Natural killer cell (primary cell): ENCODE measurements around the gene SGIP1. TPM values are rescaled to one million over a fixed set of nuclear protein-coding genes. Genes with fewer than 3 reads are reported as not detected.

Experiments used
- ATAC-seq, 3 donors: fragments of 150-1000 bp in 2 of 3; fragments of 200-7000 bp in 1 of 3; cut with Tn5 transposase; 1 replicate in 1 of 3; 2 replicates in 2 of 3; pipeline ENCODE4 v1.10.0; 2021; ENCODE audit warnings: mild to moderate bottlenecking in 2 of 3, moderate library complexity in 2 of 3
- DNase-seq, 2 donors: peaks; one replicate each; pipeline versions ENCODE4 v3.0.0 to v3.0.0-alpha.2; 2013 to 2021; ENCODE audit warnings: mixed read lengths in 1 of 2
- H3K27ac ChIP-seq: one replicate; pipeline ENCODE4 v1.5.1; 2013; ENCODE audit warnings: mild to moderate bottlenecking, low read length
- H3K27me3 ChIP-seq: one replicate; pipeline ENCODE4 v1.6.1; 2013; ENCODE audit warnings: low read length; ENCODE audit not compliant: control insufficient read depth, insufficient read depth
- H3K36me3 ChIP-seq: one replicate; pipeline ENCODE4 v1.6.1; 2013; ENCODE audit warnings: low read length; ENCODE audit not compliant: control insufficient read depth, insufficient read depth
- H3K4me1 ChIP-seq: one replicate; pipeline ENCODE4 v1.6.1; 2013; ENCODE audit warnings: low read length; ENCODE audit not compliant: control insufficient read depth, insufficient read depth
- H3K4me3 ChIP-seq: one replicate; pipeline ENCODE4 v1.5.1; 2013; ENCODE audit warnings: low read length
- H3K9me3 ChIP-seq: one replicate; pipeline ENCODE4 v1.6.1; 2013; ENCODE audit warnings: low read length; ENCODE audit not compliant: control insufficient read depth, insufficient read depth
- H3K27ac Mint-ChIP-seq, 2 donors: one replicate each; pipeline ENCODE4 v1.8.0; 2022; ENCODE audit warnings: mild to moderate bottlenecking in 2 of 2, mixed read lengths in 2 of 2, moderate library complexity in 1 of 2
- H3K27me3 Mint-ChIP-seq, 2 donors: one replicate each; pipeline ENCODE4 v1.8.0; 2022; ENCODE audit warnings: low read depth in 2 of 2, mixed read lengths in 2 of 2
- H3K36me3 Mint-ChIP-seq: one replicate; pipeline ENCODE4 v1.8.0; 2022; ENCODE audit warnings: mixed read lengths
- H3K4me1 Mint-ChIP-seq, 2 donors: one replicate each; pipeline ENCODE4 v1.8.0; 2022; ENCODE audit warnings: mixed read lengths in 2 of 2
- H3K4me3 Mint-ChIP-seq: one replicate; pipeline ENCODE4 v1.8.0; 2022; ENCODE audit warnings: mild to moderate bottlenecking, moderate library complexity, mixed read lengths
- H3K9me3 Mint-ChIP-seq, 2 donors: one replicate each; pipeline ENCODE4 v1.8.0; 2022; ENCODE audit warnings: mixed read lengths in 2 of 2
- WGBS: methylation state at CpG from one replicate; pipeline ENCODE4 v1.1.7; 2013; ENCODE audit warnings: missing lambda C conversion rate; ENCODE audit not compliant: insufficient coverage; 5-methylcytosine and 5-hydroxymethylcytosine counted together
- intact Hi-C: fragments of 100-400 bp; cut with micrococcal nuclease; formaldehyde crosslinking; loops from one replicate; pipeline ENCODE4 v1.14.2; 2022
- total RNA-seq, 4 donors: library from RNA; stranded (reverse); fragments of 120-200 nt in 1 of 4; gene quantifications; one replicate each; pipeline versions ENCODE4 v1.2.3 to v1.2.4, GENCODE V29; 2013 to 2022
- TF ChIP-seq, protein P1 (sequence below): fragments of 200-600 bp; IDR thresholded peaks from one replicate; pipeline ENCODE4 v1.8.0; 2022; ENCODE audit warnings: antibody characterized with exemption

Gene SGIP1
- total RNA-seq, 3 donors from 2014 or later (not counting 1 experiment from before 2014, with no cell fraction given) = 0.05 TPM; not detected in 2

DNA sequence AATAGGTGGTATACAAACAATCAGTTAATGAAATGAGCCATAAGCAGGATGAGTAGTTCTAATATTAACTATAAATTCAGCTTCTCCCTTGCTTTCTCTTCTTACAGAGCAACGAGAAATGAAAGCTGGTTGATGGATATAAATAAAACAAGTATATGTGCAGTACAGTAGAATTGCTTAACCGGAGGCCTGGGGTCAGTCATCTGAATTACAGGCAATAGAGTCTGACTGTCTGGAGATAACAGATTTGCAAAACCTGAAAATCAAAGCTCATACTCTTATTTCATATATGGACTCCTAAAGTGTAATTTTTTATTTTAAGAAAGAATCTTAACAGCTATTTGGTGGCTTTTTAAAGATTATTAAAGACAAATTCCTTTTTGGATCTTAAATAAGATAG is 43.1 kb upstream of the SGIP1 start:
- DNase-seq (no peak), ATAC-seq (no peak)
- Histone ChIP-seq H3K36me3 (no peaks in the 10 kb centered on the region), H3K9me3 (no peaks in the 10 kb centered on the region), H3K27me3 (no peaks in the 10 kb centered on the region), H3K4me3 (no peak overlapping the region), H3K27ac (no peak overlapping the region), H3K4me1 (no peaks in the 10 kb centered on the region)
- H3K27me3 Mint-ChIP-seq = peaks cover 2 to 3% of the 10 kb centered on the region in 2 donors
- 83% methylated on average over 1 of the region's 2 CpGs for WGBS
- no peak overlapping the region for H3K27ac Mint-ChIP-seq
- H3K9me3 Mint-ChIP-seq = no peaks in the 10 kb centered on the region
- intact Hi-C loops = no loop called here
- H3K4me1 Mint-ChIP-seq = no peaks in the 10 kb centered on the region
- TF ChIP-seq, protein P1, sequence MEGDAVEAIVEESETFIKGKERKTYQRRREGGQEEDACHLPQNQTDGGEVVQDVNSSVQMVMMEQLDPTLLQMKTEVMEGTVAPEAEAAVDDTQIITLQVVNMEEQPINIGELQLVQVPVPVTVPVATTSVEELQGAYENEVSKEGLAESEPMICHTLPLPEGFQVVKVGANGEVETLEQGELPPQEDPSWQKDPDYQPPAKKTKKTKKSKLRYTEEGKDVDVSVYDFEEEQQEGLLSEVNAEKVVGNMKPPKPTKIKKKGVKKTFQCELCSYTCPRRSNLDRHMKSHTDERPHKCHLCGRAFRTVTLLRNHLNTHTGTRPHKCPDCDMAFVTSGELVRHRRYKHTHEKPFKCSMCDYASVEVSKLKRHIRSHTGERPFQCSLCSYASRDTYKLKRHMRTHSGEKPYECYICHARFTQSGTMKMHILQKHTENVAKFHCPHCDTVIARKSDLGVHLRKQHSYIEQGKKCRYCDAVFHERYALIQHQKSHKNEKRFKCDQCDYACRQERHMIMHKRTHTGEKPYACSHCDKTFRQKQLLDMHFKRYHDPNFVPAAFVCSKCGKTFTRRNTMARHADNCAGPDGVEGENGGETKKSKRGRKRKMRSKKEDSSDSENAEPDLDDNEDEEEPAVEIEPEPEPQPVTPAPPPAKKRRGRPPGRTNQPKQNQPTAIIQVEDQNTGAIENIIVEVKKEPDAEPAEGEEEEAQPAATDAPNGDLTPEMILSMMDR = no peak
- H3K36me3 Mint-ChIP-seq = no peaks in the 10 kb centered on the region
- no peak overlapping the region for H3K4me3 Mint-ChIP-seq

DNA sequence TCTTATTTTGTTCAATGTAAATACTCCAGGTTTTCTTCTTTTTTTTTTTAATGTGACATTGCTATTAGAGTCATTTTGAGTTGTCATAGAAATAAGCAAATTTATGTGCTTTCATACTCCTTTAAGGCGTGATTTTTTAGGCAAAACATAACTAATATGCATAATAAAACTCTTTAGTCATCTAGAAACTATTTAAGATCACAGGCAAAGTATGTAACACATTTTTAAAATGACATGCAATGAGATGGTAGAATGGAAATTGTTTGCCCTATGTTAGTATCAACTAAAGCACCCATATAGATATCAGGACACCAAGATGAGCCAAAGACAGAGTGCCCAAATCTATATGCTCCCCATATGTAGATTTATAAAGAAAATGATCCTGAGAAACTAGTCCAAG is 41.5 kb upstream of the SGIP1 start:
- no peaks in the 10 kb centered on the region for H3K27me3 ChIP-seq
- peaks cover 3 to 13% of the 10 kb centered on the region in 2 donors for H3K27me3 Mint-ChIP-seq
- no peak overlapping the region for H3K4me3 ChIP-seq
- no peaks in the 10 kb centered on the region for H3K36me3 ChIP-seq
- H3K9me3 ChIP-seq = no peaks in the 10 kb centered on the region
- no peaks in the 10 kb centered on the region for H3K4me1 ChIP-seq
- H3K27ac ChIP-seq = no peak overlapping the region
- H3K27ac Mint-ChIP-seq = no peak overlapping the region
- H3K4me3 Mint-ChIP-seq = no peak overlapping the region
- no CpG with 5 or more reads among the region's 1 CpG for WGBS
- H3K9me3 Mint-ChIP-seq = no peaks in the 10 kb centered on the region
- TF ChIP-seq, protein P1 = no peak
- intact Hi-C loops = no loop called here
- H3K36me3 Mint-ChIP-seq = no peaks in the 10 kb centered on the region
- H3K4me1 Mint-ChIP-seq = no peaks in the 10 kb centered on the region
- ATAC-seq = no peak
- DNase-seq = no peak

DNA sequence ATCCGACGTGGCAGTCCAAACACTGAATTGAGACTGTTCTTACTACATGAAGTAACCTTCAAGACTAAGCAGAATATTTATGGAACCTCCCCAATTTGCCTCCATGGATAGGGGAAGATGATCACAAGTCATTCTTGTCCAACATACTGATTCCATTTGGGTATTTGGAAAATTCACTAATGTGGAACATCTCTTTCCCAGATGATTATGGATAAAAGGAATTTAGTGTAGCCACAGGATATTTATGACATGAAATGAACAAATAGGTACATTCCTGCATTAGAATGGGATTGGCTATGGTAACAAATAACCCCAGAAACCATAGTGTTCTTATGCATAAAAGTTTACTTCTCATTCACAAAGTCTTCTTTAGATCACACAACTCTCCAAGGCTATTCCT is 40.2 kb upstream of the SGIP1 start:
- Mint-ChIP-seq H3K27ac (no peak overlapping the region), H3K4me1 (no peaks in the 10 kb centered on the region), H3K4me3 (no peak overlapping the region), H3K27me3 (peaks cover 3 to 13% of the 10 kb centered on the region in 2 donors), H3K9me3 (no peaks in the 10 kb centered on the region), H3K36me3 (no peaks in the 10 kb centered on the region)
- intact Hi-C loops = no loop called here
- no peak for ATAC-seq
- Histone ChIP-seq H3K36me3 (no peaks in the 10 kb centered on the region), H3K4me3 (no peak overlapping the region), H3K9me3 (no peaks in the 10 kb centered on the region), H3K27me3 (no peaks in the 10 kb centered on the region), H3K4me1 (no peaks in the 10 kb centered on the region), H3K27ac (no peak overlapping the region)
- TF ChIP-seq, protein P1 = no peak
- DNase-seq = no peak
- WGBS = 92% methylated on average over 2 of the region's 2 CpGs

DNA sequence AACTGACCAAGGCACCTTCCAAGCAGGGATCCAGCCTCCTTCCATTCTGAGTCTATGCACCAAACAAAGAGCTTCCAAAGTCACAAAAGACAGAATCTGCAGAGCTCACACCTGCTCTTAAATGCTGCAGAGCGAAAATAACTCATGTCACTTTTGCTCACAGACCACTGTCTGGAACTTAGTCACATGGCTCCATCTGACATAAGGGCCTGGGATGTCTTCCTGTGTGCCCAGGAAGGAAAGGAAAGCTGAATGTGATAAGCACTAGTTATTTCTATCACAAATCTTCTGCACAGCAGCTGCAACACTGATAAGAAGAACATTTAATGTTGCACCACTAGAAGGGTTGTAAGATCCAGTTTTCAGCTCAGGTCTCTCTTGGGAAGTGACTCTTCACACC is 39.5 kb upstream of the SGIP1 start:
- WGBS = 73% methylated on average over 1 of the region's 1 CpG
- Histone ChIP-seq H3K4me1 (no peaks in the 10 kb centered on the region), H3K27ac (no peak overlapping the region), H3K27me3 (no peaks in the 10 kb centered on the region), H3K36me3 (no peaks in the 10 kb centered on the region), H3K4me3 (no peak overlapping the region), H3K9me3 (no peaks in the 10 kb centered on the region)
- TF ChIP-seq, protein P1 = no peak
- Mint-ChIP-seq H3K4me1 (no peaks in the 10 kb centered on the region), H3K27me3 (peaks cover 6 to 19% of the 10 kb centered on the region in 2 donors), H3K27ac (no peak overlapping the region), H3K36me3 (no peaks in the 10 kb centered on the region), H3K4me3 (no peak overlapping the region), H3K9me3 (no peaks in the 10 kb centered on the region)
- ATAC-seq (no peak), DNase-seq (no peak)
- intact Hi-C loops = no loop called here
